HepG2 (cell line): ENCODE results near the gene AP4M1. TPM values are rescaled to one million over a fixed set of nuclear protein-coding genes. Genes with fewer than 3 reads are reported as not detected.

Experiments used
- AKAP8 ChIP-seq: sonication (generic); formaldehyde crosslinking; IDR thresholded peaks from 2 replicates; pipeline ENCODE4 v1.5.1; 2020; ENCODE audit warnings: mild to moderate bottlenecking, missing genetic modification reagents
- BORCS8-MEF2B ChIP-seq: sonication (generic); formaldehyde crosslinking; IDR thresholded peaks from 2 replicates; pipeline ENCODE4 v1.8.0; 2022; ENCODE audit warnings: mild to moderate bottlenecking, missing genetic modification reagents
- CBX2 ChIP-seq, 2 experiments: fragments of 200-600 bp in 1 of 2; sonication (generic); formaldehyde crosslinking in 1 of 2; IDR thresholded peaks; 2 replicates each; pipeline versions ENCODE4 v1.7.0 to v1.8.1; 2018 to 2022; ENCODE audit warnings: low read depth in 2 of 2, low read length in 1 of 2, mild to moderate bottlenecking in 1 of 2, missing genetic modification reagents in 1 of 2
- DR1 ChIP-seq: sonication (generic); formaldehyde crosslinking; IDR thresholded peaks from 2 replicates; pipeline ENCODE4 v1.8.0; 2021; ENCODE audit warnings: mild to moderate bottlenecking, missing genetic modification reagents, inconsistent platforms
- HNRNPH1 ChIP-seq: fragments of 200-400 bp; formaldehyde crosslinking; optimal IDR thresholded peaks from 2 replicates; pipeline ENCODE3; 2017; ENCODE audit warnings: mild to moderate bottlenecking, low read depth, low read length
- KDM1A ChIP-seq: IDR thresholded peaks from 2 replicates; pipeline ENCODE4 v1.6.1; 2016; ENCODE audit warnings: missing compliant biosample characterization
- KLF16 ChIP-seq, 2 experiments: sonication (generic) in 1 of 2; formaldehyde crosslinking in 1 of 2; IDR thresholded peaks; 2 replicates each; pipeline versions ENCODE4 v1.6.1 to v1.8.0; 2016 to 2023; ENCODE audit warnings: missing genetic modification reagents in 2 of 2, missing compliant biosample characterization in 1 of 2
- MIXL1 ChIP-seq: IDR thresholded peaks from 2 replicates; pipeline ENCODE4 v1.6.1; 2016
- NFAT5 ChIP-seq: sonication (generic); formaldehyde crosslinking; IDR thresholded peaks from 2 replicates; pipeline ENCODE4 v1.4.0; 2020; ENCODE audit warnings: missing genetic modification reagents
- NFIB ChIP-seq: sonication (generic); formaldehyde crosslinking; IDR thresholded peaks from 2 replicates; pipeline ENCODE4 v1.9.0; 2021; ENCODE audit warnings: missing genetic modification reagents, mild to moderate bottlenecking, borderline replicate concordance
- POLR2AphosphoS2 ChIP-seq: IDR thresholded peaks from 2 replicates; pipeline ENCODE4 v1.6.1; 2011; ENCODE audit warnings: low read depth, low read length, improper control_type of control experiment
- SNAPC5 ChIP-seq: sonication (generic); formaldehyde crosslinking; IDR thresholded peaks from 2 replicates; pipeline ENCODE4 v1.8.1; 2023; ENCODE audit warnings: mild to moderate bottlenecking, missing genetic modification reagents, borderline replicate concordance
- SPEN ChIP-seq: sonication (generic); formaldehyde crosslinking; IDR thresholded peaks from 2 replicates; pipeline ENCODE4 v1.5.1; 2020; ENCODE audit warnings: low read depth, mild to moderate bottlenecking, missing genetic modification reagents
- SRF ChIP-seq: IDR thresholded peaks from 2 replicates; pipeline ENCODE4 v1.6.1; 2011; ENCODE audit warnings: mild to moderate bottlenecking, low read depth, low read length, moderate library complexity
- SSRP1 ChIP-seq: IDR thresholded peaks from 2 replicates; pipeline ENCODE4 v1.6.1; 2016; ENCODE audit warnings: control low read depth
- TARDBP ChIP-seq: sonication (generic); formaldehyde crosslinking; IDR thresholded peaks from 2 replicates; pipeline ENCODE4 v1.8.0; 2022; ENCODE audit warnings: mild to moderate bottlenecking, missing genetic modification reagents
- TRIM22 ChIP-seq: fragments of 450-650 bp; IDR thresholded peaks from 2 replicates; pipeline ENCODE4 v1.6.1; 2017
- ZNF556 ChIP-seq: sonication (generic); formaldehyde crosslinking; IDR thresholded peaks from 2 replicates; pipeline ENCODE4 v1.4.0; 2020; ENCODE audit warnings: mild to moderate bottlenecking, missing genetic modification reagents, borderline replicate concordance
- ZNF614 ChIP-seq: IDR thresholded peaks from 2 replicates; pipeline ENCODE4 v1.6.1; 2018; ENCODE audit warnings: missing biosample characterization, missing genetic modification reagents, inconsistent platforms, borderline replicate concordance
- polyA plus RNA-seq, 8 experiments: library from polyadenylated mRNA; depleted of rRNA in 3 of 8; stranded (reverse) in 7 of 8; unstranded in 1 of 8; fragments of >200 nt; fragmentation: Illumina TruSeq in 4 of 8; extraction: Trizol in 4 of 8; gene quantifications; 2 replicates each; pipeline versions ENCODE4 v1.2.1 to v1.2.3, GENCODE V29; 2011 to 2016; ENCODE audit warnings: low read depth in 4 of 8, missing spikeins in 1 of 8, mixed read lengths in 1 of 8; ENCODE audit not compliant: insufficient read depth in 1 of 8
- total RNA-seq, 5 experiments: library from RNA; depleted of rRNA; stranded (reverse); fragments of >200 nt; fragmentation: Illumina TruSeq; extraction: Trizol; gene quantifications; 2 replicates each; pipeline ENCODE4 v1.2.3, GENCODE V29; 2016; ENCODE audit warnings: low read depth in 1 of 5
- TF ChIP-seq, protein P1 (sequence below): sonication (generic); formaldehyde crosslinking; conservative IDR thresholded peaks from 2 replicates; pipeline ENCODE4 v1.5.0; 2020; ENCODE audit warnings: missing genetic modification reagents
- TF ChIP-seq, protein P2 (sequence below): IDR thresholded peaks from 2 replicates; pipeline ENCODE4 v1.6.1; 2016; ENCODE audit warnings: missing genetic modification reagents, missing compliant biosample characterization

Gene AP4M1
- total and polyA plus RNA-seq, 2 of the 13 experiments (the other 11 are each of a cell fraction or from before 2014, with no cell fraction given): 6.3 to 9.7 TPM

DNA sequence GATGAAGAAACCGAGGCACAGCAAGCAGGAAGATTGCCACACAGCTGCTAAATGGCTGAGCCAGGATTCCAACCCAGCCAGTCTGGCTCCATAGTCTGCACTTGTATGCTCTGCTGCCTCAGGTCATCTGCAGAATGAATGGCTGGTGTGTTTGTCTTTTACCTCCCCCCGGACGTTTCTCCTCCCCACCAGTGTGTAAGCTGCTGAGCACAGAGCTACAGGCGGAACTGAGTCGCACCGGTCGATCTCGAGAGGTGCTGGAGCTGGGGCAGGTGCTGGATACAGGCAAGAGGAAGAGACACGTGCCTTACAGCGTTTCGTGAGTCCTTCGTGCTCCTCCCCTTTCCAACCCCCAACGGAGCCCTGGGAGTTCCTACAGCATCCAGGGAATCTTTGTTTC lies 20.6 kb downstream of the AP4M1 start (continued):
- TF ChIP-seq SRF (no peak), KDM1A (CRISPR knock-in tag) (no peak), SSRP1 (CRISPR knock-in tag) (peak; percentile 75; the same call in 1 of the 2 replicates), CBX2 (IDR thresholded peaks at IDR 0.05; ENCODE audit: low read depth, low read length) (no peak), CBX2 (CRISPR knock-in tag; IDR thresholded peaks at IDR 0.05; ENCODE audit: low read depth) (no peak), DR1 (CRISPR knock-in tag) (no peak), POLR2AphosphoS2 (no peak), NFIB (no peak), NFAT5 (no peak), TRIM22 (no peak), ZNF556 (CRISPR knock-in tag) (peak; percentile 72; the same call in 1 of the 2 replicates), SNAPC5 (CRISPR knock-in tag) (no peak), KLF16 (CRISPR knock-in tag; IDR thresholded peaks at IDR 0.05) (peak in 1 of 2 experiments; percentile 69; a peak in 1 of 4 replicates), BORCS8-MEF2B (CRISPR knock-in tag) (no peak), AKAP8 (peak; percentile 61; the same call in 1 of the 2 replicates), TARDBP (CRISPR knock-in tag) (peak; percentile 43; the same call in 1 of the 2 replicates), MIXL1 (CRISPR knock-in tag) (no peak), HNRNPH1 (no peak), ZNF614 (CRISPR knock-in tag) (peak; percentile 76; the same call in 1 of the 2 replicates), SPEN (no peak; the same call in 1 of the 2 replicates)
- TF ChIP-seq, protein P1, sequence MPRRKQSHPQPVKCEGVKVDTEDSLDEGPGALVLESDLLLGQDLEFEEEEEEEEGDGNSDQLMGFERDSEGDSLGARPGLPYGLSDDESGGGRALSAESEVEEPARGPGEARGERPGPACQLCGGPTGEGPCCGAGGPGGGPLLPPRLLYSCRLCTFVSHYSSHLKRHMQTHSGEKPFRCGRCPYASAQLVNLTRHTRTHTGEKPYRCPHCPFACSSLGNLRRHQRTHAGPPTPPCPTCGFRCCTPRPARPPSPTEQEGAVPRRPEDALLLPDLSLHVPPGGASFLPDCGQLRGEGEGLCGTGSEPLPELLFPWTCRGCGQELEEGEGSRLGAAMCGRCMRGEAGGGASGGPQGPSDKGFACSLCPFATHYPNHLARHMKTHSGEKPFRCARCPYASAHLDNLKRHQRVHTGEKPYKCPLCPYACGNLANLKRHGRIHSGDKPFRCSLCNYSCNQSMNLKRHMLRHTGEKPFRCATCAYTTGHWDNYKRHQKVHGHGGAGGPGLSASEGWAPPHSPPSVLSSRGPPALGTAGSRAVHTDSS (CRISPR knock-in tag): no peak
- TF ChIP-seq, protein P2, sequence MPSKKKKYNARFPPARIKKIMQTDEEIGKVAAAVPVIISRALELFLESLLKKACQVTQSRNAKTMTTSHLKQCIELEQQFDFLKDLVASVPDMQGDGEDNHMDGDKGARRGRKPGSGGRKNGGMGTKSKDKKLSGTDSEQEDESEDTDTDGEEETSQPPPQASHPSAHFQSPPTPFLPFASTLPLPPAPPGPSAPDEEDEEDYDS (CRISPR knock-in tag): peak; percentile 56; the same call in 1 of the 2 replicates
